KOPT-K1 (cell line): Measurements from ENCODE around the gene MAT2A.
"Not testable (repeated sequence)": the region's sequence is repeated elsewhere in the genome, so short reads cannot be mapped to it uniquely, and the experiment has no call there.

Experiments used
- H3K27ac ChIP-seq: fragments of 200-600 bp; sonication (generic); 2 replicates; pipeline ENCODE4 v1.5.1; 2016; ENCODE audit warnings: antibody characterized with exemption, mild to moderate bottlenecking, low read depth, low read length; ENCODE audit not compliant: poor library complexity, severe bottlenecking
- H3K36me3 ChIP-seq: fragments of 200-600 bp; sonication (generic); 2 replicates; pipeline ENCODE4 v1.5.1; 2017; ENCODE audit warnings: antibody characterized with exemption, mild to moderate bottlenecking, low read length, moderate library complexity; ENCODE audit not compliant: insufficient read depth
- H3K9me3 ChIP-seq: fragments of 200-600 bp; sonication (generic); 2 replicates; pipeline ENCODE4 v1.5.1; 2017; ENCODE audit warnings: antibody characterized with exemption, low read length, mild to moderate bottlenecking; ENCODE audit not compliant: insufficient read depth, poor library complexity, severe bottlenecking

The MAT2A gene

GRCh38 chr2:85590950-85591349 lies 52.0 kb downstream of the MAT2A start:
- Histone ChIP-seq H3K27ac (no peak overlapping the region), H3K36me3 (no peaks in the 10 kb centered on the region), H3K9me3 (no peaks in the 10 kb centered on the region)

- 0 out of 2 replicates have a peak, but pooled peaks cover under 1% of the 10 kb centered on the region for H3K36me3 ChIP-seq
These were observed 52.6 kb downstream of the MAT2A start for GRCh38 chr2:85591563-85591962.

DNA sequence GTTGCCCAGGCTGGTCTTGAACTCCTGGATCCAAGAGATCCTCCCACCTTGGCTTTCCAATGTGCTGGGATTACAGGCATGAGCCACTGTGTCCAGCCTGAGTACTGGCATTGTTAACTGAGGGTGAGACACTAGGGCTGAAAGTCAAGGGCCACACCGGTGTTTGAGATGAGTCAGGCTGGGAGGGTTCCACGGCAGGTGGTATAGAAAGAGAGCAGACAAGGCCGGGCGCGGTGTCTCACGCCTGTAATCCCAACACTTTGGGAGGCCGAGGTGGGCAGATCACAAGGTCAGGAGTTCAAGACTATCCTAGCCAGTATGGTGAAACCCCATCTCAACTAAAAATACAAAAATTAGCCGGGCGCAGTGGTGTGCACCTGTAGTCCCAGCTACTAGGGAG lies 53.3 kb downstream of the MAT2A start:
- not testable (repeated sequence) for H3K9me3 ChIP-seq, H3K36me3 ChIP-seq, H3K27ac ChIP-seq

More at GRCh38 chr2:85591563-85591962, 52.6 kb downstream of the MAT2A start:
- H3K9me3 ChIP-seq, result no peaks in the 10 kb centered on the region
- H3K27ac ChIP-seq, result no peak overlapping the region

GRCh38 chr2:85593023-85593422 lies 54.1 kb downstream of the MAT2A start:
- peaks cover 12% of the 10 kb centered on the region for H3K36me3 ChIP-seq
- H3K27ac ChIP-seq, result no peak overlapping the region
- no peaks in the 10 kb centered on the region for H3K9me3 ChIP-seq
